Pancreas (tissue), 10 donors: ENCODE data around the gene KCNK7. TPM values are rescaled to one million over a fixed set of nuclear protein-coding genes. Genes with fewer than 3 reads are reported as not detected.

Experiments
- ATAC-seq, 4 donors: fragments of 200-7000 bp; cut with Tn5 transposase; one replicate each; pipeline versions ENCODE4 v1.8.0 to v1.9.1; 2020; ENCODE audit warnings: mild to moderate bottlenecking in 4 of 4, moderate library complexity in 4 of 4
- DNase-seq, 6 donors: peaks; one replicate each; pipeline ENCODE4 v3.0.0-alpha.2; 2020
- FAIRE-seq: peaks from 2 replicates; lab custom pipeline; 2012; peaks lifted over from hg19 to GRCh38; lab: Jason Lieb, UNC
- H3K27ac ChIP-seq, 4 donors: fragments of 200-600 bp; sonication (generic); 1 replicate in 3 of 4; 2 replicates in 1 of 4; pipeline versions ENCODE4 v1.5.0 to v1.8.0; 2020
- H3K27me3 ChIP-seq, 4 donors: fragments of 200-600 bp; one replicate each; pipeline ENCODE4 v1.8.0; 2021
- H3K36me3 ChIP-seq, 3 donors: fragments of 200-600 bp; sonication (generic) in 1 of 3; one replicate each; pipeline versions ENCODE4 v1.5.0 to v1.8.0; 2020 to 2021
- H3K4me1 ChIP-seq, 3 donors: fragments of 200-600 bp; one replicate each; pipeline ENCODE4 v1.8.0; 2021
- H3K4me3 ChIP-seq, 4 donors: fragments of 200-600 bp; sonication (generic) in 2 of 4; one replicate each; pipeline versions ENCODE4 v1.5.0 to v1.8.0; 2020 to 2021
- H3K9me3 ChIP-seq, 4 donors: fragments of 200-600 bp; one replicate each; pipeline ENCODE4 v1.8.0; 2021
- CTCF ChIP-seq, 4 donors: fragments of 200-600 bp; sonication (generic) in 3 of 4; IDR thresholded peaks; one replicate each; pipeline versions ENCODE4 v1.5.0 to v1.8.0; 2021; ENCODE audit warnings: antibody characterized with exemption in 4 of 4
- WGBS, 2 donors: extraction: QIAGEN DNeasy Blood & Tissue Kit; methylation state at CpG; one replicate each; pipeline ENCODE4 v1.1.7; 2013; 5-methylcytosine and 5-hydroxymethylcytosine counted together
- intact Hi-C, 3 donors: fragments of 100-400 bp; cut with DNase I; formaldehyde crosslinking; loops; one replicate each; pipeline versions ENCODE4 v1.11.1 to v1.14.2; 2022
- polyA plus RNA-seq, 2 donors: library from polyadenylated mRNA; stranded (reverse); fragments of 200-250 nt; gene quantifications; one replicate each; pipeline ENCODE4 v1.2.3, GENCODE V29; 2013
- total RNA-seq, 6 donors: library from RNA; stranded (reverse); fragmentation: NEBNext Ultra II Directional in 4 of 6; extraction: Animal tissue kit (Norgen Biotek cat#: 25700) in 4 of 6; gene quantifications; one replicate each; pipeline versions ENCODE4 v1.2.1 to v1.2.4, GENCODE V29; 2021 to 2023
- donor health status: healthy with polysubstance abuse.
- donor health status: DM: no; HTN: no; CAD: no; lungs with moderate emphysema.
- donor health status: DM: no; HTN: no; CAD: no.
- donor health status: control.
- donor health status: control.
- donor health status: Bipolar disorder and iron deficiency.
- donor health status: DM: yes; HTN: yes; CAD: no.
- donor health status: DM: no; HTN: no; CAD: no.
- donor health status: DM: no; HTN: no; CAD: no.
- donor health status: DM: yes; HTN: yes; CAD: no.

KCNK7 gene
- total and polyA plus RNA-seq, 8 donors = 0.19 to 1.6 (median 0.84) TPM; not detected in 3

- H3K36me3 ChIP-seq = no peaks in the 10 kb centered on the region
- intact Hi-C loops = no loop called here
- no peak overlapping the region for H3K27ac ChIP-seq
- no peaks in the 10 kb centered on the region for H3K27me3 ChIP-seq
- no peak for DNase-seq
- H3K9me3 ChIP-seq = no peaks in the 10 kb centered on the region
- no peak for TF ChIP-seq CTCF (IDR thresholded peaks at IDR 0.05)
- ATAC-seq = no peak
- peaks cover 13 to 23% (median 19%) of the 10 kb centered on the region in 3 donors for H3K4me1 ChIP-seq
- FAIRE-seq = no peak
- 88 to 92% methylated on average over 4 of the region's 4 CpGs for WGBS, 2 donors
- no peak overlapping the region for H3K4me3 ChIP-seq
Measured at GRCh38 chr11:65563601-65564000, 32.0 kb downstream of the KCNK7 start.

GRCh38 chr11:65562788-65563187 lies 32.8 kb downstream of the KCNK7 start:
- ATAC-seq = no peak
- Histone ChIP-seq H3K9me3 (no peaks in the 10 kb centered on the region), H3K27ac (no peak overlapping the region), H3K36me3 (no peaks in the 10 kb centered on the region), H3K4me1 (peaks cover 8 to 19% (median 12%) of the 10 kb centered on the region in 3 donors), H3K27me3 (no peaks in the 10 kb centered on the region), H3K4me3 (no peak overlapping the region)
- FAIRE-seq = no peak
- no peak for DNase-seq
- intact Hi-C loops = no loop called here
- no peak for TF ChIP-seq CTCF (IDR thresholded peaks at IDR 0.05)
- WGBS, 2 donors = 80 to 85% methylated on average over 8 to 9 of the region's 9 CpGs

- ATAC-seq = no peak
- Histone ChIP-seq H3K9me3 (no peaks in the 10 kb centered on the region), H3K36me3 (no peaks in the 10 kb centered on the region), H3K27ac (no peak overlapping the region), H3K27me3 (no peaks in the 10 kb centered on the region), H3K4me3 (no peak overlapping the region), H3K4me1 (peaks cover 8 to 21% (median 12%) of the 10 kb centered on the region in 3 donors)
- no peak for FAIRE-seq
- no peak for TF ChIP-seq CTCF (IDR thresholded peaks at IDR 0.05)
- no peak for DNase-seq
- 89 to 92% methylated on average over 7 of the region's 7 CpGs for WGBS, 2 donors
- intact Hi-C loops = no loop called here
Measured at GRCh38 chr11:65562020-65562419, 33.6 kb downstream of the KCNK7 start.

- Histone ChIP-seq H3K9me3 (no peaks in the 10 kb centered on the region), H3K36me3 (no peaks in the 10 kb centered on the region), H3K27me3 (no peaks in the 10 kb centered on the region), H3K4me3 (no peak overlapping the region), H3K27ac (peak overlapping the region in 2 of 4 donors; percentile 94 to 95), H3K4me1 (peaks cover 8 to 31% (median 12%) of the 10 kb centered on the region in 3 donors)
- FAIRE-seq = no peak
- ATAC-seq = no peak
- peak in 2 of 6 donors; percentile 69 for DNase-seq
- intact Hi-C loops = no loop called here
- 42 to 43% methylated on average over 15 of the region's 15 CpGs for WGBS, 2 donors
- no peak for TF ChIP-seq CTCF (IDR thresholded peaks at IDR 0.05)
Measured at GRCh38 chr11:65560555-65561418, 34.8 kb downstream of the KCNK7 start.
